Rectal smooth muscle tissue (tissue), 1 donor: ENCODE measurements around the gene DHRSX.

Experiments used
- H3K27ac ChIP-seq: one replicate; pipeline ENCODE4 v1.7.0; 2013; ENCODE audit warnings: low read depth, low read length, inconsistent platforms
- H3K27me3 ChIP-seq: one replicate; pipeline ENCODE4 v1.7.0; 2013; ENCODE audit warnings: low read length; ENCODE audit not compliant: control insufficient read depth, insufficient read depth
- H3K36me3 ChIP-seq: one replicate; pipeline ENCODE4 v1.7.0; 2013; ENCODE audit warnings: low read length; ENCODE audit not compliant: control insufficient read depth, insufficient read depth
- H3K4me1 ChIP-seq: one replicate; pipeline ENCODE4 v1.7.0; 2013; ENCODE audit warnings: low read length; ENCODE audit not compliant: control insufficient read depth, insufficient read depth
- H3K4me3 ChIP-seq: one replicate; pipeline ENCODE4 v1.7.0; 2013; ENCODE audit warnings: low read length
- H3K9ac ChIP-seq: one replicate; pipeline ENCODE4 v1.7.0; 2013; ENCODE audit warnings: low read length

DHRSX gene, protein sequence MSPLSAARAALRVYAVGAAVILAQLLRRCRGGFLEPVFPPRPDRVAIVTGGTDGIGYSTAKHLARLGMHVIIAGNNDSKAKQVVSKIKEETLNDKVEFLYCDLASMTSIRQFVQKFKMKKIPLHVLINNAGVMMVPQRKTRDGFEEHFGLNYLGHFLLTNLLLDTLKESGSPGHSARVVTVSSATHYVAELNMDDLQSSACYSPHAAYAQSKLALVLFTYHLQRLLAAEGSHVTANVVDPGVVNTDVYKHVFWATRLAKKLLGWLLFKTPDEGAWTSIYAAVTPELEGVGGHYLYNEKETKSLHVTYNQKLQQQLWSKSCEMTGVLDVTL

GRCh38 chrX:2500803-2501558, at the start of gene DHRSX, which contains the start of gene ZBED1:
DHRSX (minus strand) TSS chrX:2500976; CDS start chrX:2500925, 51 bp downstream.
ZBED1 (minus strand) TSS chrX:2500976; CDS start chrX:2490719, 10,257 bp downstream.
- Histone ChIP-seq H3K9ac (peak within 1 kb of the TSS; percentile 32), H3K4me1 (peaks cover 13% of the 10 kb centered on the region), H3K27me3 (no peaks in the 10 kb centered on the region), H3K27ac (peak within 1 kb of the TSS; percentile 65), H3K36me3 (no peaks in the 10 kb centered on the region), H3K4me3 (peak within 1 kb of the TSS; percentile 60)

DNA sequence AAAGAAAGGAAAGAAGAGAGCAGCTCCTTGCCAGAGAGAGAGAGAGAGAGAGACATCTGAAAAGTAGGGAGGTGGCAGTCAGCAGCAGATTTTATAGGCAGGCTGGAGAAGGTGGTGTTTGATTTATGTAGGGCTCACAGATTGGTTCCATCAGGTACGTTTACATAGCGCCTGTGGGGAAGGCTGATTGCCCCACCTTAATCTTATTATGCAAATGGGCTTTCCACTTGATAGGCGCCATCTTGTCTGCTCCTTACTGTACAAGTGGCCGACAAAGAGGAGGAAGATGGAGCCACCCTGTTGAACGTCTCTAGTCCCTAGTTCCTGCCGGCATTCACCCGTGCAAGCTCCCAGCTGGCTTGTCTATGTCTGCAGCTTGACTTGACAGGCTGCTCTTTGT, 49.1 kb upstream of the DHRSX start:
- Histone ChIP-seq H3K4me1 (no peaks in the 10 kb centered on the region), H3K27me3 (no peaks in the 10 kb centered on the region), H3K36me3 (no peaks in the 10 kb centered on the region), H3K9ac (no peak overlapping the region), H3K4me3 (no peak overlapping the region), H3K27ac (no peak overlapping the region)

- no peak overlapping the region for H3K4me3 ChIP-seq
- H3K4me1 ChIP-seq: no peaks in the 10 kb centered on the region
- no peak overlapping the region for H3K9ac ChIP-seq
- H3K36me3 ChIP-seq: no peaks in the 10 kb centered on the region
- no peaks in the 10 kb centered on the region for H3K27me3 ChIP-seq
- no peak overlapping the region for H3K27ac ChIP-seq
Observed at GRCh38 chrX:2548711-2549423, 48.1 kb upstream of the DHRSX start.

DNA sequence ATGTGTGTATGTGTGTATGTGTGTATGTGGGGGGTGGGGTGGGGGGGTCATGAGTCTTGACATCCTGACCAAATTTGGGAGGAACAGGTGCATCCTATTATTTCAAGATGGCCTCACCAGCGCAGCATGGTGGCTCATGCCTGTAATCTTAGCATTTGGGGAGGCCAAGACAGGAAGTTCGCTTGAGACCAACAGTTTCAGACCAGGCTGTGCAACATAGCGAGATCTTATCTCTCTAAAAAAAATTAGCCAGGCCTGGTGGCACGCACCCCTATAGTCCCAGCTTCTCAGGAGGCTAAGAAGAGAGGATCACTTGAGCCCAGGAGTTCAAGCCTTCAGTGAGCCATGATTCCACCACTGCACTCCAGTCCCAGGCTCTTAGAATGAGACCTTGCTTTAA, 47.0 kb upstream of the DHRSX start:
- Histone ChIP-seq H3K27me3 (no peaks in the 10 kb centered on the region), H3K4me3 (no peak overlapping the region), H3K36me3 (no peaks in the 10 kb centered on the region), H3K4me1 (no peaks in the 10 kb centered on the region), H3K27ac (no peak overlapping the region), H3K9ac (no peak overlapping the region)

DNA sequence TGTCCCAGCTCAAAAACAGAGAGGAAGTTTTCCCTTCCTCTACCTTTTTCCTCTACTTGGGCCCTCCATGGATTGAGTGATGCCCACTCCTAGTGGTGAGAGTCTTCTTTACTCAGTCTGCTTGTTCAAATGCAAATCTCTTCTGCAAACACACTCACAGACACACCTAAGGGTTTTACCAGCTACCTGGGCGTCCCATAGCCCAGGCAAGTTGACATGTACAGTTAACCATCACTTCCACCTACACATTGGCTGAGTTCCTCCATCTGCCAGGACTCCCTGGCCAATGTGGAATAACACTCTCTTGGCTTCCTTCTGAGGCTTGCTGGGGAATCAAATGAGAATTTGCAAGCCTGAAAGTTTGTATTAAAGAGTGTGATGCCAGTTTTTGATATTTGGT, 45.7 kb upstream of the DHRSX start:
- Histone ChIP-seq H3K4me3 (no peak overlapping the region), H3K9ac (no peak overlapping the region), H3K27ac (no peak overlapping the region), H3K27me3 (no peaks in the 10 kb centered on the region), H3K36me3 (no peaks in the 10 kb centered on the region), H3K4me1 (no peaks in the 10 kb centered on the region)

- Histone ChIP-seq H3K9ac (no peak overlapping the region), H3K36me3 (no peaks in the 10 kb centered on the region), H3K27me3 (no peaks in the 10 kb centered on the region), H3K4me3 (no peak overlapping the region), H3K4me1 (no peaks in the 10 kb centered on the region), H3K27ac (no peak overlapping the region)
Observed at GRCh38 chrX:2545144-2545543, 44.4 kb upstream of the DHRSX start.

GRCh38 chrX:2542826-2543521, 42.2 kb upstream of the DHRSX start:
- H3K27me3 ChIP-seq: no peaks in the 10 kb centered on the region
- H3K9ac ChIP-seq: no peak overlapping the region
- no peaks in the 10 kb centered on the region for H3K4me1 ChIP-seq
- H3K36me3 ChIP-seq: no peaks in the 10 kb centered on the region
- no peak overlapping the region for H3K4me3 ChIP-seq
- no peak overlapping the region for H3K27ac ChIP-seq

DNA sequence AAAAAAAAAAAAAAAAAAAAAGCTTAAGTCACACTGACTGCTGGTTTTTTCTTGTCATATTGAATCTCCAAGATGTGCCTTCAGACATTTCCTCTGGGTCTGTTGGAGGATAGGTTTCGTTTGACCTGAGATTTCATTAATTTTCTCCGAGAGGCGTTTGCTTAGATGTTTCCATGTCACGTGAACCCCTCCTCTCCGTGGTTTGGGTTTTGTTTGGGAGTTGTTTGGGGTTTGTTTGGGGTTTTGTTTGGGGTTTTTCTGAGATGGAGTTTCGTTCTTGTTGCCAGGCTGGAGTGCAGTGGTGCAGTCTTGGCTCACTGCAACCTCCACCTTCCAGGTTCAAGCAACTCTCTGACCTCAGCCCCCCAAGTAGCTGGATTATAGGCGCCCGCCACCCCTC, 40.8 kb upstream of the DHRSX start:
- Histone ChIP-seq H3K9ac (no peak overlapping the region), H3K27ac (no peak overlapping the region), H3K27me3 (no peaks in the 10 kb centered on the region), H3K4me3 (no peak overlapping the region), H3K36me3 (no peaks in the 10 kb centered on the region), H3K4me1 (no peaks in the 10 kb centered on the region)

GRCh38 chrX:2540426-2540947, 39.7 kb upstream of the DHRSX start:
- Histone ChIP-seq H3K27me3 (no peaks in the 10 kb centered on the region), H3K27ac (no peak overlapping the region), H3K4me1 (no peaks in the 10 kb centered on the region), H3K4me3 (no peak overlapping the region), H3K9ac (no peak overlapping the region), H3K36me3 (no peaks in the 10 kb centered on the region)

GRCh38 chrX:2539586-2539985, 38.8 kb upstream of the DHRSX start:
- Histone ChIP-seq H3K9ac (no peak overlapping the region), H3K27ac (no peak overlapping the region), H3K36me3 (no peaks in the 10 kb centered on the region), H3K4me1 (no peaks in the 10 kb centered on the region), H3K4me3 (no peak overlapping the region), H3K27me3 (no peaks in the 10 kb centered on the region)

DNA sequence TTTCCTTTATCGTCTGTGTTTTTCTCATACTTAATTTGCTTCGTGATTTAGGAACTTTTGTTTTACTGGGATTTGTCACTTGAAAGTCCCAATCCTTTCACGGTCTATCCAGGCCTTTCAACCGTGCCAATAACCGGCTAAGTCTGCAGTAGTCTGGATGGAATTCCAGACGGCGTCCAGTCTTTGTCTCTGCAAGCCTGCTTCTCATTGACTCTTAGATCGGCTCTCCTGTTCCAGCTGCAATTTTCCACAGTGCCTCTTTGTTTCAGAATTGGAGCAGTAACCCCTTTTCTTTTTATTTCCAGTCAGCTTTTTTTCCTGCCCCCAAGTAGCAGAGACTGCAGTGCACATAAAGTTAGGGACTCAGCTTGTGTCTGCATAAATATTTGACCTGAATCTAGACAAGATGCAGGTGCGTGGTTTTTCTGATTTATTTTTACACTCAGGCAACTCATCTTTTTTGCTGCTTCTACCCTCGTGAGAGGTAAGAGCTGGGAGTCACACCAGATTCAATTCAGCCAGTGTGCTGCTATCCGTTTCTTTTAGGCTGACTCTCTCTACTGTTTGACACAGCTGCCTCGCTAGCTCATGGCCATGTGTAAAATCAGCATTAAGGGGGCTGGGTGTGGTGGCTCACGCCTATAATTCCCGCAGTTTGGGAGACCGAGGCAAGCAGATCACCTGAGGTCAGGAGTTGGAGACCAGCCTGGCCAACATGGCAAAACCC, 37.4 kb upstream of the DHRSX start:
- Histone ChIP-seq H3K9ac (no peak overlapping the region), H3K36me3 (no peaks in the 10 kb centered on the region), H3K4me1 (no peaks in the 10 kb centered on the region), H3K4me3 (no peak overlapping the region), H3K27ac (no peak overlapping the region), H3K27me3 (no peaks in the 10 kb centered on the region)
